ENCODE measurements around the gene KNTC1.

GRCh38 chr12:122560138-122560537 is 33.1 kb downstream of the KNTC1 start:
- TF ChIP-seq CTCF (IDR thresholded peaks at IDR 0.05) = no peak
- no peak for TF ChIP-seq POLR2A (IDR thresholded peaks at IDR 0.05)
